GM12878 (cell line): Measurements from ENCODE around the gene NOL7. TPM values are rescaled to one million over a fixed set of nuclear protein-coding genes. Genes with fewer than 3 reads are reported as not detected.

Experiments
- ATAC-seq: fragments of 200-7000 bp; cut with Tn5 transposase; 3 replicates; pipeline ENCODE4 v1.9.1; 2020; ENCODE audit warnings: mild to moderate bottlenecking, moderate library complexity
- BruUV-seq: library from RNA; stranded (reverse); fragments of 400-500 nt; replicated peaks from 2 replicates; lab custom pipeline; 2021; lab: Mats Ljungman, UMichigan
- CTCF ChIA-PET: fragments of 300-600 bp; sonication (Branson Sonifier 250); formaldehyde crosslinking; extraction: SDS; loops from one replicate; lab custom pipeline; 2021; ENCODE audit warnings: inconsistent platforms; lab: Yijun Ruan, JAX
- POLR2A ChIA-PET: fragments of 350-600 bp; formaldehyde crosslinking; extraction: SDS; loops from one replicate; lab custom pipeline; 2021; ENCODE audit warnings: inconsistent platforms; lab: Charles Lee
- RAD21 ChIA-PET: fragments of 300-600 bp; sonication (Branson Sonifier 250); formaldehyde crosslinking; loops from one replicate; lab custom pipeline; 2023; ENCODE audit warnings: antibody characterized with exemption; ENCODE audit not compliant: unreplicated experiment; lab: Charles Lee
- SMC1A ChIA-PET: fragments of 300-600 bp; sonication (Branson Sonifier 250); formaldehyde crosslinking; loops from one replicate; lab custom pipeline; 2023; ENCODE audit not compliant: unreplicated experiment, uncharacterized antibody; lab: Charles Lee
- DNase-seq: peaks from one replicate; pipeline ENCODE4 v3.0.0-alpha.2; 2011; ENCODE audit warnings: low read depth, low spot score
- FAIRE-seq: peaks from 3 replicates; lab custom pipeline; 2011; peaks lifted over from hg19 to GRCh38; lab: Jason Lieb, UNC
- H2AFZ ChIP-seq: 2 replicates; pipeline ENCODE4 v1.6.0; 2011; ENCODE audit warnings: low read depth, low read length, control low read depth; ENCODE audit not compliant: control insufficient read depth
- H3K27ac ChIP-seq: 2 replicates; pipeline ENCODE4 v1.5.1; 2011; ENCODE audit warnings: control low read depth; ENCODE audit not compliant: control insufficient read depth, insufficient read depth
- H3K27me3 ChIP-seq, 2 experiments: replicated peaks in 1 of 2; 2 replicates each; pipeline versions ENCODE4 v1.6.0 to v1.6.1; 2011; ENCODE audit warnings: low read length in 1 of 2; ENCODE audit not compliant: control insufficient read depth in 2 of 2, insufficient read depth in 2 of 2
- H3K36me3 ChIP-seq, 2 experiments: 2 replicates each; pipeline ENCODE4 v1.5.1; 2011; ENCODE audit warnings: low read length in 1 of 2; ENCODE audit not compliant: control insufficient read depth in 2 of 2, insufficient read depth in 2 of 2
- H3K4me1 ChIP-seq: 2 replicates; pipeline ENCODE4 v1.6.1; 2011; ENCODE audit warnings: mild to moderate bottlenecking, low read length, moderate library complexity, mixed read lengths; ENCODE audit not compliant: control insufficient read depth, insufficient read depth
- H3K4me2 ChIP-seq: 2 replicates; pipeline ENCODE4 v1.6.0; 2011; ENCODE audit warnings: control low read depth; ENCODE audit not compliant: control insufficient read depth, insufficient read depth
- H3K4me3 ChIP-seq: fragments of 200-600 bp; sonication (generic); 2 replicates; pipeline ENCODE4 v1.5.1; 2016
- H3K79me2 ChIP-seq: 2 replicates; pipeline ENCODE4 v1.6.0; 2011; ENCODE audit warnings: low read length; ENCODE audit not compliant: control insufficient read depth, insufficient read depth
- H3K9ac ChIP-seq: 2 replicates; pipeline ENCODE4 v1.8.0; 2011; ENCODE audit warnings: low read length, control low read depth, mixed read lengths; ENCODE audit not compliant: control insufficient read depth, insufficient read depth
- H3K9me3 ChIP-seq: replicated peaks from 3 replicates; pipeline ENCODE4 v1.5.1; 2011; ENCODE audit warnings: mild to moderate bottlenecking, low read length; ENCODE audit not compliant: control insufficient read depth, insufficient read depth
- H4K20me1 ChIP-seq: 2 replicates; pipeline ENCODE4 v1.6.0; 2011; ENCODE audit not compliant: control insufficient read depth, insufficient read depth
- MEF2A ChIP-seq: IDR thresholded peaks from 2 replicates; pipeline ENCODE4 v1.6.1; 2011; ENCODE audit warnings: low read depth, mild to moderate bottlenecking, low read length, moderate library complexity; ENCODE audit not compliant: insufficient read depth
- NFIC ChIP-seq: IDR thresholded peaks from 2 replicates; pipeline ENCODE4 v1.6.1; 2012; ENCODE audit warnings: low read depth, mild to moderate bottlenecking, inconsistent platforms, low read length, moderate library complexity
- NR2C2 ChIP-seq: IDR thresholded peaks from 2 replicates; pipeline ENCODE4 v1.6.1; 2011; ENCODE audit warnings: borderline replicate concordance, low read depth; ENCODE audit not compliant: control insufficient read depth, insufficient read length
- POLR2A ChIP-seq: IDR thresholded peaks from 2 replicates; pipeline ENCODE4 v1.6.1; 2011; ENCODE audit warnings: low read depth, mild to moderate bottlenecking, low read length
- RCOR1 ChIP-seq: conservative IDR thresholded peaks from 2 replicates; pipeline ENCODE4 v1.6.1; 2012; ENCODE audit warnings: low read depth, low read length, improper control_type of control experiment
- SIX5 ChIP-seq: IDR thresholded peaks from 2 replicates; pipeline ENCODE4 v1.6.1; 2011; ENCODE audit warnings: mild to moderate bottlenecking, low read depth, low read length, moderate library complexity; ENCODE audit not compliant: severe bottlenecking
- SP1 ChIP-seq: IDR thresholded peaks from one replicate; pipeline ENCODE4 v1.6.1; 2011; ENCODE audit warnings: low read depth, low read length
- WRNIP1 ChIP-seq: IDR thresholded peaks from 2 replicates; pipeline ENCODE4 v1.6.1; 2011; ENCODE audit warnings: low read depth, low read length, improper control_type of control experiment, borderline replicate concordance
- ZNF622 ChIP-seq: fragments of 450-650 bp; IDR thresholded peaks from 2 replicates; pipeline ENCODE4 v1.6.1; 2017; ENCODE audit warnings: mild to moderate bottlenecking, inconsistent platforms
- ZZZ3 ChIP-seq: IDR thresholded peaks from 2 replicates; pipeline ENCODE4 v1.6.1; 2011; ENCODE audit warnings: low read depth; ENCODE audit not compliant: control insufficient read depth, insufficient read length
- whole genome bisulfite sequencing: methylation state at CpG from one replicate; pipeline ENCODE4 v1.1.6; 2016; ENCODE audit warnings: low lambda C conversion rate; ENCODE audit not compliant: insufficient replicate concordance, insufficient coverage; ENCODE audit errors: missing lambda C conversion rate; 5-methylcytosine and 5-hydroxymethylcytosine counted together
- in situ Hi-C: fragments of 300-500 bp; cut with MboI; formaldehyde crosslinking; loops from 9 replicates; pipeline ENCODE4 v1.14.3; 2018; ENCODE audit warnings: mixed read lengths
- intact Hi-C: fragments of 100-400 bp; cut with micrococcal nuclease; formaldehyde crosslinking; loops from one replicate; pipeline ENCODE4 v1.14.2; 2022; ENCODE audit not compliant: unreplicated experiment
- polyA plus RNA-seq, 11 experiments: library from polyadenylated mRNA; depleted of rRNA in 4 of 11; unstranded in 6 of 11; stranded (reverse) in 5 of 11; fragments of >200 nt; fragmentation: Nextera tagmentation in 4 of 11; fragmentation: Illumina TruSeq in 1 of 11; extraction: Ambion mirVana in 4 of 11; extraction: Trizol in 1 of 11; gene quantifications; 1 replicate in 1 of 11; 2 replicates in 10 of 11; pipeline versions ENCODE4 v1.2.1 to v1.2.3, GENCODE V29; 2011 to 2016; ENCODE audit warnings: inconsistent platforms in 2 of 11, missing spikeins in 2 of 11, low read depth in 1 of 11
- total RNA-seq, 4 experiments: library from RNA; depleted of rRNA in 3 of 4; stranded (reverse); fragments of >200 nt in 3 of 4; fragmentation: Illumina TruSeq in 1 of 4; extraction: Trizol in 1 of 4; gene quantifications; 2 replicates each; pipeline versions ENCODE4 v1.2.1 to v1.2.3, GENCODE V29; 2013 to 2021
- TF ChIP-seq, protein P1 (sequence below): fragments of 450-650 bp; IDR thresholded peaks from 2 replicates; pipeline ENCODE4 v1.6.1; 2017; ENCODE audit warnings: mild to moderate bottlenecking, low read depth, inconsistent platforms; ENCODE audit not compliant: poor library complexity, severe bottlenecking
- TF ChIP-seq, protein P2 (sequence below): fragments of 450-650 bp; IDR thresholded peaks from 2 replicates; pipeline ENCODE4 v1.6.1; 2017; ENCODE audit warnings: antibody characterized with exemption, mild to moderate bottlenecking, moderate library complexity

The NOL7 gene
- total and polyA plus RNA-seq, 10 of the 15 experiments (the other 5 are each of a cell fraction or from before 2014, with no cell fraction given), result 12.2 to 222 (median 86.2) TPM

DNA sequence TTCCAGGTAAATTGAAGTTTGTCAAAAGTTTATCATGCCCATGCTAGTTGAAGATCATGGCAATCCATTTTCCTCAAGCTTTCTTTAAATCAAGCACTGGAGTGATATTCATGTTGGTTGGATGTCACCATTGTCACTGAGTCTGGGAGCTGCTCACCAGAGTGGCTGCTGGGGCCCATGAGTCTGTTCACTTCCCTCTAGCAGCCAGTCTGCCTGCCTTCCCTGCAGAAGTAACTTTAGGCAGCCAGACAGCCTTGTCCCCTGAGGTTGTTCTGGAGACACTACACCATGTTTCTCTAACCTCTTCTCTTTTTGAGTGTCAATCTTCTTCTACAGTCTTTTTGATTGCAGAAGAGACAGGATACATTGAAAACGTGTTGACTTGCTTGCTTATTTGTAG is 35.2 kb upstream of the NOL7 start:
- no peak for FAIRE-seq
- no peak overlapping the region for H3K9ac ChIP-seq
- POLR2A ChIA-PET, result no interaction called here
- no peaks in the 10 kb centered on the region for H3K36me3 ChIP-seq
- H3K4me2 ChIP-seq, result no peak overlapping the region
- SMC1A ChIA-PET, result interaction anchor here (0.9 to 1.0 kb wide), 2 partner anchors 127 to 239 kb away, joined by 3 read pairs; no protein-coding TSS in a partner anchor
- intact Hi-C loops, result no loop called here
- no peaks in the 10 kb centered on the region for H4K20me1 ChIP-seq
- no peaks in the 10 kb centered on the region for H3K9me3 ChIP-seq
- in situ Hi-C loops, result no loop called here
- peaks cover 6% of the 10 kb centered on the region for H3K79me2 ChIP-seq
- no peak for DNase-seq
- H3K4me3 ChIP-seq, result no peak overlapping the region
- no peak for TF ChIP-seq SIX5
- no peak for TF ChIP-seq NR2C2
- TF ChIP-seq WRNIP1, result no peak
- TF ChIP-seq ZNF622, result no peak
- TF ChIP-seq SP1, result no peak
- no peak for TF ChIP-seq NFIC
- RAD21 ChIA-PET, result interaction anchor here (0.8 kb wide), 1 partner anchor 242 kb away, joined by 3 read pairs; no protein-coding TSS in a partner anchor
- H3K27ac ChIP-seq, result no peak overlapping the region
- no TSS peak for BruUV-seq
- H3K27me3 ChIP-seq, result no peaks in the 10 kb centered on the region
- no peak overlapping the region for H2AFZ ChIP-seq
- CTCF ChIA-PET, result interaction anchor here (1.0 kb wide), 1 partner anchor 243 kb away, joined by 3 read pairs; no protein-coding TSS in a partner anchor
- no peaks in the 10 kb centered on the region for H3K4me1 ChIP-seq
- 5% methylated on average over 1 of the region's 1 CpG for WGBS
- no peak for ATAC-seq

DNA sequence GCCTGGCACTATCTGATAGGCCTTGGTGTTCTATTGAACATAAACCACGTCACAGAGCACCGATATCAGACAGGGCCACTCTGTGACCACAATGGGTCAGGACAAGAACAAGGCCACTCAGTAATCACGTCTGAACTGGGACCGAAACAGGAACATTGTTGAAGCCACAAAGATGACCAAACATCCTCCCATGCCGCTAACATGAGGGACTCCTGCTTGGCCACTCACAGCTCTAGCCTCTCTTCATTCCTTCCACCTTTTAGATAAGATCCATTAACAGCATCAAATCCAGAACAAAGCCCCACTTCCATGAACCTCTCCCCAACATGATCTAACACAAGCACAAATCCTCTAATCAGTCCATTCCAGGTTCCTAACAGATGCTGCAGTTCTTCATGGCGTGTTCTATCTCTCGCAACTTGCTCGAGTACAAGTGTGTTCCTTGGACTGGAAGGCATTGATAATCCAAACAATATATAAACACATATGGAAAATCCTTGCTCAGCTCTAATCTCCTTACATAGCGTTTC is 33.4 kb upstream of the NOL7 start:
- Histone ChIP-seq H3K9me3 (no peaks in the 10 kb centered on the region), H3K27ac (no peak overlapping the region), H3K4me3 (no peak overlapping the region), H4K20me1 (no peaks in the 10 kb centered on the region), H3K79me2 (no peaks in the 10 kb centered on the region; the same call in 1 of the 2 replicates), H3K9ac (no peak overlapping the region), H3K4me2 (no peak overlapping the region), H3K4me1 (no peaks in the 10 kb centered on the region), H3K36me3 (peaks cover 0 to 3% of the 10 kb centered on the region in 2 experiments; a peak in 1 of 4 replicates), H2AFZ (no peak overlapping the region), H3K27me3 (no peaks in the 10 kb centered on the region)
- in situ Hi-C loops, result no loop called here
- ChIA-PET POLR2A (no interaction called here), CTCF (interaction anchor here (1.0 kb wide), 1 partner anchor 244 kb away, joined by 3 read pairs; no protein-coding TSS in a partner anchor), SMC1A (no interaction called here), RAD21 (no interaction called here)
- WGBS, result 83% methylated on average over 9 of the region's 9 CpGs
- intact Hi-C loops, result no loop called here
- no TSS peak for BruUV-seq
- FAIRE-seq, result no peak
- no peak for DNase-seq
- ATAC-seq, result no peak
- TF ChIP-seq, protein P1, sequence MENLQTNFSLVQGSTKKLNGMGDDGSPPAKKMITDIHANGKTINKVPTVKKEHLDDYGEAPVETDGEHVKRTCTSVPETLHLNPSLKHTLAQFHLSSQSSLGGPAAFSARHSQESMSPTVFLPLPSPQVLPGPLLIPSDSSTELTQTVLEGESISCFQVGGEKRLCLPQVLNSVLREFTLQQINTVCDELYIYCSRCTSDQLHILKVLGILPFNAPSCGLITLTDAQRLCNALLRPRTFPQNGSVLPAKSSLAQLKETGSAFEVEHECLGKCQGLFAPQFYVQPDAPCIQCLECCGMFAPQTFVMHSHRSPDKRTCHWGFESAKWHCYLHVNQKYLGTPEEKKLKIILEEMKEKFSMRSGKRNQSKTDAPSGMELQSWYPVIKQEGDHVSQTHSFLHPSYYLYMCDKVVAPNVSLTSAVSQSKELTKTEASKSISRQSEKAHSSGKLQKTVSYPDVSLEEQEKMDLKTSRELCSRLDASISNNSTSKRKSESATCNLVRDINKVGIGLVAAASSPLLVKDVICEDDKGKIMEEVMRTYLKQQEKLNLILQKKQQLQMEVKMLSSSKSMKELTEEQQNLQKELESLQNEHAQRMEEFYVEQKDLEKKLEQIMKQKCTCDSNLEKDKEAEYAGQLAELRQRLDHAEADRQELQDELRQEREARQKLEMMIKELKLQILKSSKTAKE, result no peak
- TF ChIP-seq RCOR1, result no peak
- TF ChIP-seq, protein P2, sequence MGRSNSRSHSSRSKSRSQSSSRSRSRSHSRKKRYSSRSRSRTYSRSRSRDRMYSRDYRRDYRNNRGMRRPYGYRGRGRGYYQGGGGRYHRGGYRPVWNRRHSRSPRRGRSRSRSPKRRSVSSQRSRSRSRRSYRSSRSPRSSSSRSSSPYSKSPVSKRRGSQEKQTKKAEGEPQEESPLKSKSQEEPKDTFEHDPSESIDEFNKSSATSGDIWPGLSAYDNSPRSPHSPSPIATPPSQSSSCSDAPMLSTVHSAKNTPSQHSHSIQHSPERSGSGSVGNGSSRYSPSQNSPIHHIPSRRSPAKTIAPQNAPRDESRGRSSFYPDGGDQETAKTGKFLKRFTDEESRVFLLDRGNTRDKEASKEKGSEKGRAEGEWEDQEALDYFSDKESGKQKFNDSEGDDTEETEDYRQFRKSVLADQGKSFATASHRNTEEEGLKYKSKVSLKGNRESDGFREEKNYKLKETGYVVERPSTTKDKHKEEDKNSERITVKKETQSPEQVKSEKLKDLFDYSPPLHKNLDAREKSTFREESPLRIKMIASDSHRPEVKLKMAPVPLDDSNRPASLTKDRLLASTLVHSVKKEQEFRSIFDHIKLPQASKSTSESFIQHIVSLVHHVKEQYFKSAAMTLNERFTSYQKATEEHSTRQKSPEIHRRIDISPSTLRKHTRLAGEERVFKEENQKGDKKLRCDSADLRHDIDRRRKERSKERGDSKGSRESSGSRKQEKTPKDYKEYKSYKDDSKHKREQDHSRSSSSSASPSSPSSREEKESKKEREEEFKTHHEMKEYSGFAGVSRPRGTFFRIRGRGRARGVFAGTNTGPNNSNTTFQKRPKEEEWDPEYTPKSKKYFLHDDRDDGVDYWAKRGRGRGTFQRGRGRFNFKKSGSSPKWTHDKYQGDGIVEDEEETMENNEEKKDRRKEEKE, result no peak
- TF ChIP-seq MEF2A, result no peak
- no peak for TF ChIP-seq ZZZ3
- no peak for TF ChIP-seq POLR2A
